ENCODE results near the gene FBXL17. TPM values are rescaled to one million over a fixed set of nuclear protein-coding genes. Genes with fewer than 3 reads are reported as not detected.

FBXL17 gene
- total RNA-seq, 1 experiment from 2014 or later, result 4.9 TPM

GRCh38 chr5:108380531-108381349 lies 1.2 kb downstream of the FBXL17 start:
- DNase-seq (ENCODE audit: low read depth), result peak; percentile 30

GRCh38 chr5:108379722-108380530 lies 2.0 kb downstream of the FBXL17 start:
- no peak for DNase-seq (ENCODE audit: low read depth)
- in situ Hi-C loops (cut with HindIII; ENCODE audit: low pct_unique_long_range_greater_than_20kb, low sequenced_read_pairs), result no loop called here

More at GRCh38 chr5:108380531-108381349, 1.2 kb downstream of the FBXL17 start:
- in situ Hi-C loops (cut with HindIII; ENCODE audit: low pct_unique_long_range_greater_than_20kb, low sequenced_read_pairs), result no loop called here

DNA sequence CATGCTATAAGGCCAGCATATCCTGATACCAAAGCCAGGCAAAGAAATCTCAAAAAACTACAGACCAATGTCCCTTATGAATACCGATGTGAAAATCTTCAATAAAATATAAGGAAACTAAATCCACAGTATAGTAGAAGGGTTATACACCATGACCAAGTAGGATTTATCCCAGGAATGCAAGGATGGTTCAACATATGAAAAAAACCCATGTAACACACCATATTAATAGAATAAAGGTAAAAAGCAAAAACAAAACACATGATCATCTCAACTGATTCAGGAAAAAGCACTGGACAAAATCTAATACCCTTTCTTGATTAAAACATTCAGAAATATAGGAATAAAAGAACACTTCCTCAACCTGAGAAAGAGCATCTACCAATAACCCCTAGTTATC lies 6.1 kb downstream of the FBXL17 start:
- in situ Hi-C loops (cut with HindIII; ENCODE audit: low pct_unique_long_range_greater_than_20kb, low sequenced_read_pairs), result no loop called here
- no peak for DNase-seq (ENCODE audit: low read depth)

- DNase-seq (ENCODE audit: low read depth), result no peak
- in situ Hi-C loops (cut with HindIII; ENCODE audit: low pct_unique_long_range_greater_than_20kb, low sequenced_read_pairs), result no loop called here
These were observed 8.5 kb downstream of the FBXL17 start for GRCh38 chr5:108373426-108373825.

- DNase-seq (ENCODE audit: low read depth), result no peak
- in situ Hi-C loops (cut with HindIII; ENCODE audit: low pct_unique_long_range_greater_than_20kb, low sequenced_read_pairs), result no loop called here
These were observed 9.5 kb downstream of the FBXL17 start for GRCh38 chr5:108372369-108372768.

DNA sequence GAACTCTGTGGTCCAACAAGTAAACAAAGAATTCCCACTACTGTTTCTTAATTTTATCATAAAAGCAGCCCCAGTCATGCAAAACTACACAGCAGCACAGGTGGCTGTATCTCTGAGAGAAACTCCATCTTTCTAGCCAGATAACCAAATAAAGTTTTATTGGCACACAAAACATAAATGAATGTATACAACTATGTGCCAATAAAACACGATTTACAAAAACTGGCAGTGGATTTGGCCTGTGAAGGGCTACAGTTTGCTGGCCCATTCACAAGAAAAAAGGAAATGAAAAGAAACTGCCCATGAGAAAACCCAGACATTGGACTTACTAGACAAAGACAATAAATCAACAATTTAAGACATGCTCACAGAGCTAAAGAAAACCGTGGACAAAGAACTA lies 10.6 kb downstream of the FBXL17 start:
- in situ Hi-C loops (cut with HindIII; ENCODE audit: low pct_unique_long_range_greater_than_20kb, low sequenced_read_pairs), result no loop called here
- DNase-seq (ENCODE audit: low read depth), result no peak

DNA sequence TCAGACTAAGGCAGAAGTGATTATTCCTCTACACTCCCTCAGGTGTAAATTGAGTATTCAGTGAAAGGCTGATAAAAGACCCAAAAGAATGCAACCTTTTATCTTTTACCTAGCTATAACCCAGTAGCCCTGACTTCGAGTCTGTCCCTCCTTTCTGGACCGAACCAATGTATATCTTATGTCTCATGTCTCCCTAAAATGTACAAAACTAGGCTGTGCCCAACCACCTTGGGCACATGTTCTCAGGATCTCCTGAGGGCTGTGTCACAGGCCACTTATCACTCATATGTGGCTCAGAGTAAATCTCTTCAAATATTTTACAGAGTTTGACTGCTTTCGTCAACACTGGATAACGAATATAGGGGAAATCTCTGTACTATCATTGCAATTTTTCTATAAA lies 12.7 kb downstream of the FBXL17 start:
- in situ Hi-C loops (cut with HindIII; ENCODE audit: low pct_unique_long_range_greater_than_20kb, low sequenced_read_pairs), result no loop called here
- DNase-seq (ENCODE audit: low read depth), result no peak

DNA sequence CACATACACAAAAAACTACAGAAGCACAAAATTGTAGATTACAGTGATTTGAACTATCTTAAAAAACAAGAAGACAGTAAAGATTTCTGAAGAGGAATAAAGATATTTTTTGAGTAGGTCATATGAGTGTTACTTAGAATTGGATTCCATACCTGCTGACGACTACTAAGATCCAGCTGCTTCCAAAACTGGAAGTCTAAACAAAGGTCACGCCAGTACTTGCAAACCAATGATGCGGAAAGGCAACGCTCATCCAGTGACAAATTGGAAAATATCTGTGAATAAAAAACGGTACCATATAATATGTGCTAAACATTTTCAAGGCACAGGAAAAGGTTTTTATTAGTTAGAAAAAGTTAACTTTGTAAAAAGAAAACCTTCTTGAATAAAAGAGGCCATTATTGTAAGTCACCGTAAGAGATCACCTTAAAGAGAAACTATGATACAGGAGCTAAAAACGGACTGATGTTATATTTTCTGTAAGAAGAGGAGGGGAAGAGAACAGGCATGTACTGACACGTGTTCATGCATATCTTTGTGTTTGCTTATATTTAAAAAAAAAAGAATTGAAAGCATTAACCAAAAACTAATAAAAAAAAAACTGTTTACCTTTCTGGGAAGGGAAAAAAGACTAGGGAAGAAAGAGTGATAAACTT lies 14.1 kb downstream of the FBXL17 start:
- DNase-seq (ENCODE audit: low read depth), result no peak
- in situ Hi-C loops (cut with HindIII; ENCODE audit: low pct_unique_long_range_greater_than_20kb, low sequenced_read_pairs), result no loop called here

DNA sequence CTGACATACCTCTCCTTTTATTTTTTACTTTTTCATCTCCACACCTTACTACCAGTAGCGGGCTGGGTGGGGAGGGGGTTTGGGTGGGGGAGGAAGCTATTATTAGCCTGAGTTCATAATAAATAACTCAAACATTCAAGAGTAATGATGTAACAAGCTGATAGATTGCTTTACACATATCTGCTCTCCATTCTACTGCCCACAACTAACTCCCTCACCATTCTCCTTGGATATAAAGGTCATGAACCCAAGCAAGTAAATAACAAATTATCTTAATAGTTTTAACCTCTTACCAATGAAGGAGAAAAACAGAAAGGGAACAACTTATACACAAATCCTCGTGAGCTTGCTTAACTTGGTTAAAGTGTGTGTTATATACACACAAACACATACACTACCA lies 15.4 kb downstream of the FBXL17 start:
- in situ Hi-C loops (cut with HindIII; ENCODE audit: low pct_unique_long_range_greater_than_20kb, low sequenced_read_pairs), result no loop called here
- no peak for DNase-seq (ENCODE audit: low read depth)

- in situ Hi-C loops (cut with HindIII; ENCODE audit: low pct_unique_long_range_greater_than_20kb, low sequenced_read_pairs), result no loop called here
- no peak for DNase-seq (ENCODE audit: low read depth)
These were observed 20.1 kb downstream of the FBXL17 start for GRCh38 chr5:108361771-108362170.

GRCh38 chr5:108361239-108361638 lies 20.7 kb downstream of the FBXL17 start:
- DNase-seq (ENCODE audit: low read depth), result no peak
- in situ Hi-C loops (cut with HindIII; ENCODE audit: low pct_unique_long_range_greater_than_20kb, low sequenced_read_pairs), result no loop called here

GRCh38 chr5:108360280-108360679 lies 21.6 kb downstream of the FBXL17 start:
- in situ Hi-C loops (cut with HindIII; ENCODE audit: low pct_unique_long_range_greater_than_20kb, low sequenced_read_pairs), result no loop called here
- no peak for DNase-seq (ENCODE audit: low read depth)

- no peak for DNase-seq (ENCODE audit: low read depth)
- in situ Hi-C loops (cut with HindIII; ENCODE audit: low pct_unique_long_range_greater_than_20kb, low sequenced_read_pairs), result no loop called here
These were observed 25.6 kb downstream of the FBXL17 start for GRCh38 chr5:108356286-108356685.

GRCh38 chr5:108353087-108353486 lies 28.8 kb downstream of the FBXL17 start:
- no peak for DNase-seq (ENCODE audit: low read depth)
- in situ Hi-C loops (cut with HindIII; ENCODE audit: low pct_unique_long_range_greater_than_20kb, low sequenced_read_pairs), result no loop called here

GRCh38 chr5:108345541-108346171 lies 36.2 kb downstream of the FBXL17 start:
- in situ Hi-C loops (cut with HindIII; ENCODE audit: low pct_unique_long_range_greater_than_20kb, low sequenced_read_pairs), result no loop called here

GRCh38 chr5:108344103-108344822 lies 37.6 kb downstream of the FBXL17 start:
- no peak for DNase-seq (ENCODE audit: low read depth)
- in situ Hi-C loops (cut with HindIII; ENCODE audit: low pct_unique_long_range_greater_than_20kb, low sequenced_read_pairs), result no loop called here

More at GRCh38 chr5:108345541-108346171, 36.2 kb downstream of the FBXL17 start:
- peak; percentile 16 for DNase-seq (ENCODE audit: low read depth)

DNA sequence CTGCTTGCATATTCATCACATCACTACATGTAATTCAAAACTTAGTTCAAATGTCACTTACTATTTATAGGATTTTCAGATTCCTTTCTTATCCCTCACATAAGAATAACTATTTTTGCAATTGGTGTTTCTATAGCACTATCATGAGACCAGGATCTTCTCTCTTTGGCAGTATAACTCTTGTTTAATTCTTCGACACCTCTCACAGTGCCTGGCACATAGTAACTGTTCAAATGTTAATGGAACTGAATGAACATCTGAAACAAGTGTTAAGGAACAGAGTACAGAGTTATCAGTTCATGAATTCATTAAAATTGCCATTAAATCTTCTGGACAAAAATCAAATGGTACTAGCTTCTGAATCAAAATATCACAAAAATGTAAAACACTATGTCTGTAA lies 40.0 kb downstream of the FBXL17 start:
- in situ Hi-C loops (cut with HindIII; ENCODE audit: low pct_unique_long_range_greater_than_20kb, low sequenced_read_pairs), result no loop called here
- no peak for DNase-seq (ENCODE audit: low read depth)

GRCh38 chr5:108340131-108340530 lies 41.8 kb downstream of the FBXL17 start:
- DNase-seq (ENCODE audit: low read depth), result no peak
- in situ Hi-C loops (cut with HindIII; ENCODE audit: low pct_unique_long_range_greater_than_20kb, low sequenced_read_pairs), result no loop called here
